GM23338 (cell line): ENCODE measurements around the gene FOXL1.

Source experiments
- POLR2AphosphoS5 ChIP-seq: IDR thresholded peaks from 2 replicates; pipeline ENCODE4 v1.6.1; 2016; ENCODE audit warnings: antibody characterized with exemption, low read depth
- TF ChIP-seq, protein P1 (sequence below), 2 experiments: fragments of 200-600 bp in 1 of 2; sonication (generic) in 1 of 2; conservative IDR thresholded peaks; 2 replicates each; pipeline versions ENCODE4 v1.5.1 to v1.6.1; 2016 to 2017; ENCODE audit warnings: antibody characterized with exemption in 2 of 2, low read depth in 2 of 2, mild to moderate bottlenecking in 2 of 2, moderate library complexity in 1 of 2

GRCh38 chr16:86581458-86581857, 3.1 kb downstream of the FOXL1 start:
- TF ChIP-seq POLR2AphosphoS5: no peak
- TF ChIP-seq, protein P1, sequence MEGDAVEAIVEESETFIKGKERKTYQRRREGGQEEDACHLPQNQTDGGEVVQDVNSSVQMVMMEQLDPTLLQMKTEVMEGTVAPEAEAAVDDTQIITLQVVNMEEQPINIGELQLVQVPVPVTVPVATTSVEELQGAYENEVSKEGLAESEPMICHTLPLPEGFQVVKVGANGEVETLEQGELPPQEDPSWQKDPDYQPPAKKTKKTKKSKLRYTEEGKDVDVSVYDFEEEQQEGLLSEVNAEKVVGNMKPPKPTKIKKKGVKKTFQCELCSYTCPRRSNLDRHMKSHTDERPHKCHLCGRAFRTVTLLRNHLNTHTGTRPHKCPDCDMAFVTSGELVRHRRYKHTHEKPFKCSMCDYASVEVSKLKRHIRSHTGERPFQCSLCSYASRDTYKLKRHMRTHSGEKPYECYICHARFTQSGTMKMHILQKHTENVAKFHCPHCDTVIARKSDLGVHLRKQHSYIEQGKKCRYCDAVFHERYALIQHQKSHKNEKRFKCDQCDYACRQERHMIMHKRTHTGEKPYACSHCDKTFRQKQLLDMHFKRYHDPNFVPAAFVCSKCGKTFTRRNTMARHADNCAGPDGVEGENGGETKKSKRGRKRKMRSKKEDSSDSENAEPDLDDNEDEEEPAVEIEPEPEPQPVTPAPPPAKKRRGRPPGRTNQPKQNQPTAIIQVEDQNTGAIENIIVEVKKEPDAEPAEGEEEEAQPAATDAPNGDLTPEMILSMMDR (conservative IDR thresholded peaks at IDR 0.05; ENCODE audit: low read depth in 2 of 2): no peak
